GM18502 (cell line): ENCODE data around the gene KRR1.
A peak's percentile ranks its signal among the peaks of the same experiment; 100 is the strongest.
"Not testable (repeated sequence)": the region's sequence is repeated elsewhere in the genome, so short reads cannot be mapped to it uniquely, and the experiment has no call there.

Experiments used
- ATAC-seq: cut with Tn5 transposase; IDR thresholded peaks from one replicate; pipeline ENCODE4 v1.9.1; 2021; ENCODE audit warnings: mild to moderate bottlenecking; ENCODE audit not compliant: unreplicated experiment, poor library complexity

KRR1 gene

DNA sequence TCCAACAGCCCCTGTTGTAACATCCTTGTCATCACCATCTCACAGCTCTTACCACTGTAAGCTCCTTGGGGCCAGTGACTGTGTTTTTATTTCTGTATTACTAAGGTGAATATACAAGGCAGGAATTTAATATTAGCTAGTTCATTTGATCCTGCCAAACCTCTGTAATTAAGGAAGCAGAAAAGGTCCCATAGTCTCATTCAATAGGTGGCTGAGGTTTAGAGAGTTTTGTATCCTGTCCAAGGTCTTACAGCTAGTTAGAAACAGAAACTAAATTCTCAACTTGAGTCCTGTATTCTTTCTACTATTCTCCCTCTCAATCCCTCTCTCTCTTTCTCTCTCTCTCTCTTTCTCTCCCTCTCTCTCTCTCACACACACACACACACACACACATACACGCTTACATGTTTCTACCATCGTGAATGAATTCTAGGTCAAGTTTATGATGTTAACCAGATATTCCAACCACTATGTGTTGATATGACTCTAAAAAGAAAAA, 31.4 kb downstream of the KRR1 start:
- ATAC-seq = peak; percentile 39

DNA sequence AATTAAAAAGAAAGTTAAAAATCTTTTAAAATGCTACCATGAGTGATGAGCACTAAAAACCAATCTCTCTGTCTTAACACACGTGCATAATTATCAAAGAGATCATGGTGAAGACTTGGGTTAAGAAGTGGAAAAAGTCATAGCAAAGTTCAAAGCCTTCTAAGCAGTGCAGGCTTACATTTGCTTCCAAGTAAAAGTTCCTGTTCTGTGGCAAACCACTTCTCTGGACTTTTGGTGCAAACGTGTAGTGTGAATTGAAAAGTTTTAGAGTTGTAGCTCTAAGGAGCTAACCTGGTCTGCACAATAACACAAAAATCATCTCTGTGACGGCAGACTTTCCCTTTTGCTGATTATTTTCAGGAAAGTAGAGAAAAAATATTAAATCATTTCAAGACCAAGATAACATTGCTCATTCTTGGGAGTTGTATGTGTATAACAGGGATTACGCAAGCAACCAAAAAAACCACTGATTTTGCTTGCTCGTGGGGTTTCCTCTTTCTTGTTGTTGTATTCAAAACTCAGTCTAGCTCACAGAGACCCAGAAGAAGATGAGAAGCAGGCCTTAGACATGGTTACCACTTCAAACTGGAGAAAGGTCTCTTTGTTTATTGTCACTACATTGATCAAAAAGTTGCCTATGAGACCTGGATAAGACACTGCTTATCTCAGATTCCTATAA, 33.2 kb downstream of the KRR1 start:
- no peak for ATAC-seq

DNA sequence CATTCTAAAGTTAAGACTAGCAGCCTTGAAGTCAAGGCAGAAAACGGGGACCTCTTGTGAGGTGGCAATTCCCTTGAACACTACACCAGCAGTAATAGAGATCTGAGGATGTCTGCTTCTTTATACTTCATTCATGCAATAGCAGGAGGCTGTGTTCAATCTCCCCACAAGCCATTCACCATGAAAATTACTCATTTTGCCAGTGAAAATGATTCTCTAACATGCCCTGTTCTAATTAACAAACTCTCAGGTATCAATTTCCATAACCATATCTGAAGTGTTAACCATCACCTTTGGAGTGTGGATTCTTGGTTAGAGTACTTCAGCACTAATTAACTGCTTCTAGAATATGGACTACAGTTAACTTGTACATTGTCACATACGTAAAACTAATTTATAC, 34.3 kb downstream of the KRR1 start:
- no peak for ATAC-seq

GRCh38 chr12:75476071-75476470, 35.3 kb downstream of the KRR1 start:
- no peak for ATAC-seq

DNA sequence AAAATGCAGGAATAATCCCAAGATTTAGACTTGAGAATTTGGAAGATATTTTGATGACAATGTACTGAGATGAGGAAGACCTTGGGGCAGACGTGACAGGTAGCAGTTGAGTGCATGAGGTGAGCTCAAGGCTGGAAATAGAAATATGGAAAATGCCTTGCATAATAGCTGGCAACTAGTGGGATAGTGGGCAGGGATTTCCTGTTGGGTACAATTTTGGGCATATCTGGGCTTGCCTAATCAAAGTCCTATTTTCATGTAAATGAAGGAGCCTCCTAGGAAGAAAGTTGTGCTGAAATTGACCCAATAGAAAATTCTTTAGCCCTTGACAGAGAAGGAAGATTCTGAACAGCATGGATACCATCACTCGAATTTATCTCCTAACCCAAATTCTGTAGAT, 37.3 kb downstream of the KRR1 start:
- ATAC-seq = no peak

GRCh38 chr12:75471902-75472890, 39.2 kb downstream of the KRR1 start:
- ATAC-seq = peak; percentile 81

DNA sequence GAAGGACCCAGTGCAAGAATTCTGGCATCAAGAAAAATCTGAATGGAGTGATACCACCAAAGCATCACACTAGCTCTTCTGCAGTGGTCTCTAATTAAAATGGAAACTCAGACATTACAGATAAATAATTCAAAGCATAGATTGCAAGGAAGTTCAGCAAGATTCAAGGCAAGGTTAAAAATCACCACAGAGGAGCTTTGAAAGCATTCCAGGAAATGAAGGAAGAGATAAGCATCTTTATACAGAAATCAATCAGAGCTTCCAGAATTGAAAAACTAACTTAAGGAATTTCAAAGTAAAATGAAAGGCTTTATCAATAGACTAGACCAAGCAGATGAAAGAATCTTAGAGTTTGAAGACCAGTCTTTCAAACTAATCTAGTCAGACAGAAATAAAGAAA, 51.2 kb downstream of the KRR1 start:
- no peak for ATAC-seq

GRCh38 chr12:75459755-75460154, 51.7 kb downstream of the KRR1 start:
- no peak for ATAC-seq

DNA sequence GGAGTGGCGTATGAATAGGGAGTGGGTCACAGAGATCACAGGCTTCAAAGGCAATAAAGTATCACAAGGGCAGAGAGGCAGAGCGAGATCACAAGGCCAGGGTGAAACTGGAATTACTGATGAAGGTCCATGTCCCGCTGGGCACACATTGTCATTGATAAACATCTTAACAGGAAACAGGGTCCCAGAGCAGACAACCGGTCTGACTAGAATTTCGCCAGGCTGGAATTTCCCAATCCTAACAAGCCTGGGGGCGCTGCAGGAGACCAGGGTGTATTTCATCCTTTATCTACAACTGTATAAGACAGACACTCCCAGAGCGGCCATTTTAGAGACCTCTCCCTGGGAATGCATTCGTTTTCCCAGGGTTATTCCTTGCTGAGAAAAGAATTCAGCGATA, 53.5 kb downstream of the KRR1 start:
- not testable (repeated sequence) for ATAC-seq

- no peak for ATAC-seq
Observed at GRCh38 chr12:75457191-75457590, 54.2 kb downstream of the KRR1 start.

DNA sequence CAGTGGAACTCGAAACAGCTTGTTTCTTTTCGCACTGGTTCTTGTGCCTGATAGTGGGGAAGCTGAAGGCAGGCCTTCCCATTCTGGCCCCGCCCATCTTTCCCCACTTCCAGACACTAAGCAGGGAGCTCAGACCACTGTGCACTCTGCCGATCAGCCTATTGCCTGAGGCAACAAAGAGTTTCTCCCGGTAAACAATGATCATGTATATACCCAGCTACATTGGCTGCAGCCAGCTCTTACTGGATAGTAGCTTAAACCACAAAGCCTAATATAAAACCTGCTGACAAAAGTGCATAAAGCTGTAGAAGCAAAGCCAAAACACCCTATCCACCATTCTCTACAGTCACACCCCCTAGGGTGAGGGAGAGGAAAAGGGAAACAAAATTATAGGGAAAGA, 55.6 kb downstream of the KRR1 start:
- no peak for ATAC-seq

- ATAC-seq = no peak
Observed at GRCh38 chr12:75452675-75453330, 58.6 kb downstream of the KRR1 start.

DNA sequence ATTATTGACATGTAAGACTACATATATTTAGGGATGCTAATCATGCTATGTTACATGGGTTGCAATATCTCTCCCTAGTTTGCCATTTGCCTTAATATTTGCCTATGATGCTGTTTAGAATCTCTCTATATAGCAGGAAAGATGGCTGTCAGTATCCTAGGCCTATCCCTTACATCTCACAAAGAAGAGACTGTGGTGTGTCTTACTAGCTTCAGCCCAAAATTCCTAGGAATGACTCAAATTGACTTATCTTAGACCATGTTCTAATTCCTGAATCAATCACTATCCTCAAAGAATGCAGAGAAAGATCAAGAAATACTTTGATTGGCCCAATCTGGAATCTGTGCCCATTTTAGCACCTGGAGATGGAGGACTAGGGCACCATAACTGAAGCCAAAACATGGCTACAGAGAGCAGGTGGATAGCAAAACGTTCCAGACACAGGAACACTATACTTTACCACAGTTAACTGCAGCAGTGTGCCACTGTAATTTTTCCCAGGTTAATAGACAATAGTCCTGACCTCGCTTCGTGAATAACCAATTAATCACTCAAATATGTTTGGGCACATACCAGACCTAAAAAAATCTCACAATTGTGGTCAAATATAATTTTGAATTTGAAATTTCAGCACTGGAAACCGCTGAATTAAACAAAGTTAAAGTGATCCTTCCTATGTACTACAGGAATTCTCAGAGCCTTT, 63.6 kb downstream of the KRR1 start:
- ATAC-seq = no peak

GRCh38 chr12:75446857-75447256, 64.6 kb downstream of the KRR1 start:
- ATAC-seq = no peak

GRCh38 chr12:75445137-75445507, 66.3 kb downstream of the KRR1 start:
- not testable (repeated sequence) for ATAC-seq

GRCh38 chr12:75444429-75445136, 66.8 kb downstream of the KRR1 start:
- ATAC-seq = no peak

DNA sequence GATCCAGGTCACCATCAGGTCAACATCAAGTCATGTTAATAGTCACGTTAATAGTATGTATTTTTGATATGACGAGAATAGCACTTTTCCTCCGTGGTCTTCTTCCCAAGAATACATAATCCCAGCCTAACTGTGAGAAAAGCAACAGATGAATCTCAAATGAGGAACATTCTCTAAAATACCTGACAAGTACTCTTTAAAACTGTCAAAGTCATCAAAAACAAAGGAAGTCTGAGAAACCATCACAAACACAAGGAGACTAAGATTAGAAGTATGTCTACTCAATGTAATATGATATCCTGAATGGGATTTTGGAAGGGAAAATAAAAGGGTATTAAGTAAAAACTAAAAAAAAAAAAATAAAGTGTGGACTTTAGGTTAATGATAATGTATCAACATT, 67.7 kb downstream of the KRR1 start:
- no peak for ATAC-seq

GRCh38 chr12:75442454-75442853, 69.0 kb downstream of the KRR1 start:
- ATAC-seq = not testable (repeated sequence)

DNA sequence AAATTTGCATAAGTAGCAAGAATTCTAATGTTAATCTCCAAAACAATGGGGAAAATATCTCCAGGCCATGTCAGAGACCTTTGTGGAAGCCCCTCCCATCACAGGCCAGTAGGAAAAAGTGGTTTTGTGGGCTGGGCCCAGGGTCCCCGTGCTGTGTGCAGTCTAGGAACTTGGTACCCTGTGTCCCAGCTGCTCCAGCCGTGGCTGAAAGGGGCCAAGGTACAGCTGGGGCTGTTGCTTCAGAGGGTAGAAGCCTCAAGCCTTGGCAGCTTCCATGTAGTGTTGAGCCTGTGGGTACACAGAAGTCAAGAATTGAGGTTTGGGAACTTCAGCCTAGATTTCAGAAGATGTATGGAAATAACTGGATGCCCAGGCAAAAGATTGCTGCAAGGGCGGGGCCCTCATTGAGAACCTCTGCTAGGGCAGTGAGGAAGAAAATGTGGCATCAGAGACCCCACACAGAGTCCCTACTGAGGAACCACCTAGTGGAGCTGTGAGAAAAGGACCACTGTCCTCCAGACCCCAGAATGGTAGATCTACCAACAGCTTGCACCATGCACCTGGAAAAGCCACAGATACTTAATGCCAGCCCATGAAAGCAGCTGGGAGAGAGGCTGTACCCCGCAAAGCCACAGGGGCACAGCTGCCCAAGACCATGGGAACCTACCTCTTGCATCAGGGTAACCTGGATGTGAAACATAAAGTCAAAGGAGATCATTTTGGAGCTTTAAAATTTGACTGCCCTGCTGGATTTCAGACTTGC, 69.5 kb downstream of the KRR1 start:
- ATAC-seq = not testable (repeated sequence)
